GM18861 (cell line): ENCODE results near the gene DHRS12.

Source experiments
- ATAC-seq: cut with Tn5 transposase; IDR thresholded peaks from one replicate; pipeline ENCODE4 v1.9.1; 2021; ENCODE audit not compliant: unreplicated experiment

Gene DHRS12

GRCh38 chr13:51783428-51784094 lies 20.4 kb downstream of the DHRS12 start:
- no peak for ATAC-seq

- ATAC-seq: no peak
These were observed 21.8 kb downstream of the DHRS12 start for GRCh38 chr13:51782026-51782710.

GRCh38 chr13:51781246-51782022 lies 22.5 kb downstream of the DHRS12 start:
- no peak for ATAC-seq

- ATAC-seq: no peak
These were observed 23.9 kb downstream of the DHRS12 start for GRCh38 chr13:51780099-51780498.

- no peak for ATAC-seq
These were observed 25.6 kb downstream of the DHRS12 start for GRCh38 chr13:51778392-51778791.

GRCh38 chr13:51777921-51778320 lies 26.0 kb downstream of the DHRS12 start:
- no peak for ATAC-seq

- ATAC-seq: no peak
These were observed 27.8 kb downstream of the DHRS12 start for GRCh38 chr13:51776179-51776578.

GRCh38 chr13:51773515-51773914 lies 30.4 kb downstream of the DHRS12 start:
- ATAC-seq: no peak

GRCh38 chr13:51772781-51773180 lies 31.2 kb downstream of the DHRS12 start:
- no peak for ATAC-seq

GRCh38 chr13:51772105-51772455 lies 31.9 kb downstream of the DHRS12 start:
- no peak for ATAC-seq

- no peak for ATAC-seq
These were observed 32.4 kb downstream of the DHRS12 start for GRCh38 chr13:51771418-51772104.

GRCh38 chr13:51770681-51771417 lies 33.1 kb downstream of the DHRS12 start:
- no peak for ATAC-seq

GRCh38 chr13:51770160-51770559 lies 33.8 kb downstream of the DHRS12 start:
- ATAC-seq: no peak

GRCh38 chr13:51769455-51770127 lies 34.4 kb downstream of the DHRS12 start:
- no peak for ATAC-seq

- ATAC-seq: no peak
These were observed 35.0 kb downstream of the DHRS12 start for GRCh38 chr13:51768976-51769375.

- ATAC-seq: no peak
These were observed 35.5 kb downstream of the DHRS12 start for GRCh38 chr13:51768378-51768921.

- no peak for ATAC-seq
These were observed 36.9 kb downstream of the DHRS12 start for GRCh38 chr13:51767100-51767499.

GRCh38 chr13:51765142-51765515 lies 38.8 kb downstream of the DHRS12 start:
- ATAC-seq: no peak

- peak; percentile 51 for ATAC-seq
These were observed 39.5 kb downstream of the DHRS12 start for GRCh38 chr13:51764184-51765141.
